RCC 7860 (cell line): ENCODE data around the gene MC1R.
"Not testable (repeated sequence)": the region's sequence is repeated elsewhere in the genome, so short reads cannot be mapped to it uniquely, and the experiment has no call there.

Experiments
- DNase-seq: peaks from one replicate; pipeline ENCODE4 v3.0.0-alpha.2; 2015; ENCODE audit warnings: low spot score
- FAIRE-seq: peaks from 2 replicates; lab custom pipeline; 2012; peaks lifted over from hg19 to GRCh38; lab: Jason Lieb, UNC

The MC1R gene

GRCh38 chr16:89934019-89934418 is 15.4 kb downstream of the MC1R start:
- not testable (repeated sequence) for FAIRE-seq, DNase-seq

- FAIRE-seq, result no peak
- no peak for DNase-seq
Measured at GRCh38 chr16:89934611-89935553, 16.2 kb downstream of the MC1R start.

DNA sequence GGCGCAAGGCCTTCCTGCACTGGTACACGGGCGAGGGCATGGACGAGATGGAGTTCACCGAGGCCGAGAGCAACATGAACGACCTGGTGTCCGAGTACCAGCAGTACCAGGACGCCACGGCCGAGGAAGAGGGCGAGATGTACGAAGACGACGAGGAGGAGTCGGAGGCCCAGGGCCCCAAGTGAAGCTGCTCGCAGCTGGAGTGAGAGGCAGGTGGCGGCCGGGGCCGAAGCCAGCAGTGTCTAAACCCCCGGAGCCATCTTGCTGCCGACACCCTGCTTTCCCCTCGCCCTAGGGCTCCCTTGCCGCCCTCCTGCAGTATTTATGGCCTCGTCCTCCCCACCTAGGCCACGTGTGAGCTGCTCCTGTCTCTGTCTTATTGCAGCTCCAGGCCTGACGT is 17.0 kb downstream of the MC1R start:
- FAIRE-seq, DNase-seq: not testable (repeated sequence)

DNA sequence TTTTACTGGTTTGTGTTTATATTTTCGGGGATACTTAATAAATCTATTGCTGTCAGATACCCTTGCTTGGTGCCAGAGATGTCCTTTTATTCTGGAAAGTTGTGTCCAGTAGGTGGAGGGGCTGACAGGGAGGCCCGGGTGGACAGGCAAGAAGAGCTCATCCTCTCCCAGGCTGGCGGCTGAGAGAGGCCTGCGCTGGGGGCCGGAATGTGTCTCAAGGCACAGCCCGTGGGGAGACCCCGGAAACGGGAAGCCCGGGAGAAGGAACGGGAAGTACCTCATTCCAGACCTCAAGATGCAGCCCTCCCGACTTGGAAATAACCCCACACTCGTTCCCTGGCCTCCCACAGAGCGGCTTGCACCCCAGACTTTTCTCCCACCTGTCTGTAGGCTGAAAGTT is 17.4 kb downstream of the MC1R start:
- DNase-seq, result no peak
- no peak for FAIRE-seq

DNA sequence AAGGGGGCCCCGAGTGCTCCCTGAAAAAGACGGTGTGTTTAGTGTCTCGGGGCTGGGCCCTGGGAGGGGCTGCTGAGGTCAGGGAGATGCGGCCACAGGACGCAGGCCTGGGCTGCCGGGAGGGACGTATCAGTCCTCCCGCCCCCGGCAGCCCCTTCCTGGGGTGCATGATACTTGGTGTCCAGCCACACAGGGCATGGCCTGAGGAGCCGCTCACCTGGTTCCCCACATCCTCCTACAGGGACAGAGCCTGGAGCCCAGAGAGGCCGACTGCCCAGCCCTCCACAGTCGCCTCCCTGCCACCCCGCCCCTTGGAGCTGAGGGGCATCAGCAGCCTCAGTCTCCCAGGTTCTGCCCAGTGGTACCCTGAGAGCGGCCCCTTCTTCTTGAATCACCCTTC is 17.8 kb downstream of the MC1R start:
- no peak for DNase-seq
- FAIRE-seq, result no peak

GRCh38 chr16:89936981-89937380 is 18.3 kb downstream of the MC1R start:
- FAIRE-seq (no peak), DNase-seq (no peak)

GRCh38 chr16:89938175-89938885 is 19.7 kb downstream of the MC1R start:
- DNase-seq (no peak), FAIRE-seq (no peak)

- no peak for DNase-seq
- no peak for FAIRE-seq
Measured at GRCh38 chr16:89944773-89945172, 26.1 kb downstream of the MC1R start.

DNA sequence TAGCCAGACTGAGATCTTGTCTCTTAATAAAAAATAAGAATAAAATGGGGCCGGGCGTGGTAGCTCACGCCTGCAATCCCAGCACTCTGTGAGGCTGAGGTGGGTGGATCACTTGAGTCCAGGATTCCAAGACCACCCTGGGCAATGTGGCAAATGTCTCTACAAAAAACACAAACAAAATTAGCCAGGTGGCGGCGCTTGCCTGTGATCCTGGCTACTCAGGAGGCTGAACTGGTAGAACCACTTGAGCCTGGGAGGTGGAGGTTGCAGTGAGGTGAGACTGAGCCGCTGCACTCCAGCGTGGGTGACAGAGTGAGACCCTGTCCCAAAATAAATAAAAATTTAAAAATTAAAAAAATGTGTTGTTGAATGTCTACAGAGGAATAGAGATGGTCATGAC is 27.0 kb downstream of the MC1R start:
- FAIRE-seq, result no peak
- no peak for DNase-seq

GRCh38 chr16:89946515-89946914 is 27.9 kb downstream of the MC1R start:
- FAIRE-seq (no peak), DNase-seq (no peak)

- no peak for DNase-seq
- FAIRE-seq, result no peak
Measured at GRCh38 chr16:89949121-89949742, 30.6 kb downstream of the MC1R start.

DNA sequence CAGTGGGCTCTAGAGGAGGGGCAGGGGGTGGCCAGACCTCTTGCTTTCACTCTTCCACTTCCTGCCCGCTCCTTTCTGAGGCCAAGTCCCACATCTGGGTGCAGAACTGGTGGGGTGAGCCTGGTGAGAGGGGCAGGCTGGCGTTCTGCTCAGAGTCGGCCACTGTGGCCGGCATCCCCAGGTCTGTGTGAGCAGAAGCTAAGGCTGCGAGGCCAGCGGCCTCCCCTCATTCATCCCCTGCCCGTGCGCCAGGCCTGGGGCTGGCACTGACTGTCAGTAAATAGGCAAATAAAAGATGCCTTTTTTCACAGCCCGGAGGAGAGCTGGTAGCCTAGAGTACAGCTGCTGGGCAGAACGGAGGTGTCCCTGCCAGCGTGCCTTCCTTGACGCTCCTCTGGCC is 31.1 kb downstream of the MC1R start:
- FAIRE-seq (no peak), DNase-seq (no peak)

GRCh38 chr16:89951509-89951908 is 32.8 kb downstream of the MC1R start:
- DNase-seq (no peak), FAIRE-seq (no peak)

- DNase-seq (no peak), FAIRE-seq (no peak)
Measured at GRCh38 chr16:89952049-89952448, 33.4 kb downstream of the MC1R start.

GRCh38 chr16:89952551-89952950 is 33.9 kb downstream of the MC1R start:
- no peak for FAIRE-seq
- DNase-seq, result no peak

DNA sequence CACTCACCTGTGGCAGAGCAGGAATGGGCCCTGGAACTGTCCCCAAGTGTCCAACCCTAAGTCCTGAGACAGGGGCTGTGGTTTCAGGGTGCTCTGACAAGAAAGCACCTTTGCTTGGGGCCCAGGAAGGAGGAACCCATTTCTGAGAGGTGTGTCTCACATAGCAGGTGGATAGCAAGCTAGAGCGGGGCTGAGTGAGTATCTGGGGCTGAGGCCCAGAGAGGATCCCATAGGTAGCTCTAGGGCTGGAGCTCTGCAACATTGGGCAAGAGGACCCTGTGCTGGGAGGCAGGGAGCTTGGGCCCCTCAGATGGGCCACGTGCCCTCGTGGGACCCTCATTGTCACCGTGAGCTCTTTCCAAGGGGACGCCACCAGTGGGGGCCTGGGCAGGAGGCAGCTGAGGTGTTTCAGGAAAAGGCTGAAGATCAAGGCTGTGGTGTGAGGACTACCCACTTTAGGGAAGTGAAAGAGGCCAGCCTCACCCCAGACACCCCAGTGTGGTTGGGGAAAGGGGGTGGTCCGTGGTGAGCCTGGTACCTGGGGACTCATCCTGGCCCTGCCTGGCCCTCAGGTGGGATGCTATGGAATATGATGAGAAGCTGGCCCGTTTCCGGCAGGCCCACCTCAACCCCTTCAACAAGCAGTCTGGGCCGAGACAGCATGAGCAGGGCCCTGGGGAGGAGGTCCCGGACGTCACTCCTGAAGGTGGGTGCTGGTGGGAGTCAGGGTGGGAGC is 35.2 kb downstream of the MC1R start:
- DNase-seq (no peak), FAIRE-seq (no peak)

- DNase-seq, result no peak
- FAIRE-seq, result no peak
Measured at GRCh38 chr16:89954462-89954861, 35.8 kb downstream of the MC1R start.

- no peak for DNase-seq
- FAIRE-seq, result no peak
Measured at GRCh38 chr16:89955001-89955685, 36.5 kb downstream of the MC1R start.

- no peak for DNase-seq
Measured at GRCh38 chr16:89956505-89957215, 38.0 kb downstream of the MC1R start.

More at GRCh38 chr16:89956505-89957215, 38.0 kb downstream of the MC1R start:
- no peak for FAIRE-seq
